B cell (primary cell): ENCODE results near the gene ELFN2. TPM values are rescaled to one million over a fixed set of nuclear protein-coding genes. Genes with fewer than 3 reads are reported as not detected.

ENCODE experiments used
- ATAC-seq: fragments of 200-7000 bp; cut with Tn5 transposase; one replicate; pipeline ENCODE4 v1.10.0; 2021; ENCODE audit warnings: low read depth, mild to moderate bottlenecking, moderate number of reproducible peaks, moderate library complexity
- CTCF ChIA-PET: fragments of 350-600 bp; sonication (Branson Sonifier 250); formaldehyde crosslinking; loops from one replicate; lab custom pipeline; 2021; ENCODE audit warnings: antibody characterized with exemption, inconsistent platforms; lab: Charles Lee
- POLR2A ChIA-PET: fragments of 350-600 bp; sonication (Branson Sonifier 250); formaldehyde crosslinking; loops from one replicate; lab custom pipeline; 2021; ENCODE audit warnings: antibody characterized with exemption; lab: Charles Lee
- DNase-seq: peaks from one replicate; pipeline ENCODE4 v3.0.0; 2013
- H2AFZ ChIP-seq: 2 replicates; pipeline ENCODE4 v1.6.1; 2012; ENCODE audit warnings: mild to moderate bottlenecking, low read depth, low read length; ENCODE audit not compliant: insufficient read depth, poor library complexity, severe bottlenecking
- H3K27ac ChIP-seq, 2 donors: 1 replicate in 1 of 2; 2 replicates in 1 of 2; pipeline ENCODE4 v1.5.1; 2012 to 2013; ENCODE audit warnings: low read length in 2 of 2, mild to moderate bottlenecking in 2 of 2, moderate library complexity in 1 of 2
- H3K27me3 ChIP-seq, 4 experiments: fragments of 200-600 bp in 1 of 4; sonication (generic) in 1 of 4; replicated peaks in 1 of 4; 1 replicate in 2 of 4; 2 replicates in 2 of 4; pipeline versions ENCODE4 v1.6.1 to v1.7.0; 2013 to 2016; ENCODE audit warnings: low read length in 3 of 4, mild to moderate bottlenecking in 2 of 4, mixed read lengths in 1 of 4, moderate library complexity in 1 of 4; ENCODE audit not compliant: insufficient read depth in 4 of 4, control insufficient read depth in 3 of 4; ENCODE audit errors: control extremely low read depth in 1 of 4
- H3K36me3 ChIP-seq, 2 experiments: replicated peaks in 1 of 2; 1 replicate in 1 of 2; 2 replicates in 1 of 2; pipeline versions ENCODE4 v1.6.1 to v1.7.1; 2013; ENCODE audit warnings: low read length in 1 of 2; ENCODE audit not compliant: insufficient read depth in 2 of 2, control insufficient read depth in 1 of 2; ENCODE audit errors: control extremely low read depth in 1 of 2, extremely low read depth in 1 of 2
- H3K4me1 ChIP-seq, 2 donors: fragments of 200-600 bp in 1 of 2; sonication (generic) in 1 of 2; 1 replicate in 1 of 2; 2 replicates in 1 of 2; pipeline versions ENCODE4 v1.5.1 to v1.6.1; 2013 to 2017; ENCODE audit warnings: low read length in 2 of 2; ENCODE audit not compliant: control insufficient read depth in 2 of 2, insufficient read depth in 2 of 2
- H3K4me2 ChIP-seq: replicated peaks from 2 replicates; pipeline ENCODE3; 2012; ENCODE audit warnings: mild to moderate bottlenecking, low read depth, low read length; ENCODE audit not compliant: poor library complexity, severe bottlenecking
- H3K4me3 ChIP-seq, 5 experiments: fragments of 200-600 bp in 1 of 5; sonication (generic) in 1 of 5; 1 replicate in 3 of 5; 2 replicates in 2 of 5; pipeline versions ENCODE4 v1.5.1 to v1.7.0; 2011 to 2016; ENCODE audit warnings: low read length in 4 of 5, mild to moderate bottlenecking in 4 of 5, low read depth in 2 of 5, control low read depth in 1 of 5, moderate library complexity in 1 of 5; ENCODE audit not compliant: insufficient read depth in 1 of 5; ENCODE audit errors: control extremely low read depth in 1 of 5, extremely low read depth in 1 of 5
- H3K79me2 ChIP-seq: fragments of 200-600 bp; sonication (generic); one replicate; pipeline ENCODE4 v1.6.0; 2016; ENCODE audit warnings: low read length; ENCODE audit not compliant: control insufficient read depth, insufficient read depth
- H3K9ac ChIP-seq: fragments of 200-600 bp; sonication (generic); 2 replicates; pipeline ENCODE4 v1.6.1; 2017; ENCODE audit warnings: mild to moderate bottlenecking, low read length, moderate library complexity
- H3K9me3 ChIP-seq, 3 donors: one replicate each; pipeline versions ENCODE4 v1.6.1 to v1.7.1; 2013; ENCODE audit warnings: low read length in 2 of 3; ENCODE audit not compliant: control insufficient read depth in 2 of 3, insufficient read depth in 1 of 3; ENCODE audit errors: control extremely low read depth in 1 of 3
- H4K20me1 ChIP-seq: 2 replicates; pipeline ENCODE4 v1.6.0; 2012; ENCODE audit warnings: mild to moderate bottlenecking, low read length; ENCODE audit not compliant: insufficient read depth, control insufficient read depth, poor library complexity, severe bottlenecking
- H3K27ac Mint-ChIP-seq: one replicate; pipeline ENCODE4 v1.8.0; 2021; ENCODE audit warnings: mixed read lengths
- H3K27me3 Mint-ChIP-seq: one replicate; pipeline ENCODE4 v1.8.0; 2021; ENCODE audit warnings: mixed read lengths
- H3K4me1 Mint-ChIP-seq: one replicate; pipeline ENCODE4 v1.8.0; 2021; ENCODE audit warnings: mixed read lengths
- H3K4me3 Mint-ChIP-seq: one replicate; pipeline ENCODE4 v1.8.0; 2021; ENCODE audit warnings: mixed read lengths
- H3K9me3 Mint-ChIP-seq: one replicate; pipeline ENCODE4 v1.8.0; 2022; ENCODE audit warnings: mixed read lengths; ENCODE audit not compliant: insufficient read depth
- CTCF ChIP-seq: fragments of 200-600 bp; IDR thresholded peaks from one replicate; pipeline ENCODE4 v1.8.0; 2022; ENCODE audit warnings: antibody characterized with exemption, mild to moderate bottlenecking
- EZH2 ChIP-seq: IDR thresholded peaks from 2 replicates; pipeline ENCODE4 v1.6.1; 2012; ENCODE audit warnings: borderline replicate concordance, low read depth, mild to moderate bottlenecking, moderate library complexity, low read length; ENCODE audit not compliant: insufficient read depth, poor library complexity, severe bottlenecking
- WGBS: methylation state at CpG from one replicate; pipeline ENCODE4 v1.1.5; 2013; ENCODE audit warnings: missing lambda C conversion rate; ENCODE audit not compliant: insufficient coverage; 5-methylcytosine and 5-hydroxymethylcytosine counted together
- intact Hi-C: fragments of 100-400 bp; cut with micrococcal nuclease; formaldehyde crosslinking; loops from one replicate; pipeline ENCODE4 v1.10.0; 2022
- polyA plus RNA-seq: library from polyadenylated mRNA; depleted of rRNA; stranded (reverse); fragments of >200 nt; gene quantifications from 2 replicates; pipeline ENCODE4 v1.2.3, GENCODE V29; 2012
- total RNA-seq, 2 donors: library from RNA; stranded (reverse); fragments of 120-200 nt in 1 of 2; gene quantifications; 1 replicate in 1 of 2; 2 replicates in 1 of 2; pipeline versions ENCODE4 v1.2.3 to v1.2.4, GENCODE V29; 2013 to 2022

Gene ELFN2
- total and polyA plus RNA-seq, 2 donors (not counting 1 experiment from before 2014, with no cell fraction given) = 0.07 to 0.12 TPM

GRCh38 chr22:37416389-37416788, 10.9 kb downstream of the ELFN2 start:
- H2AFZ ChIP-seq = no peak overlapping the region
- no peak overlapping the region for H3K4me3 ChIP-seq
- H3K9ac ChIP-seq = no peak overlapping the region
- peaks cover 17 to 20% of the 10 kb centered on the region in 2 donors for H3K4me1 ChIP-seq
- Mint-ChIP-seq H3K4me3 (no peak overlapping the region), H3K27me3 (peaks cover 66% of the 10 kb centered on the region), H3K9me3 (no peaks in the 10 kb centered on the region), H3K4me1 (peaks cover 22% of the 10 kb centered on the region), H3K27ac (no peak overlapping the region)
- ATAC-seq (no peak), DNase-seq (no peak)
- H3K9me3 ChIP-seq = peaks cover 0 to 3% (median 0%) of the 10 kb centered on the region in 3 donors
- H3K79me2 ChIP-seq = no peaks in the 10 kb centered on the region
- H3K36me3 ChIP-seq = no peaks in the 10 kb centered on the region
- CTCF ChIA-PET = no interaction called here
- intact Hi-C loops = no loop called here
- WGBS = 15% methylated on average over 5 of the region's 6 CpGs
- no peak for TF ChIP-seq CTCF
- no peak for TF ChIP-seq EZH2
- no peak overlapping the region for H3K27ac ChIP-seq
- H4K20me1 ChIP-seq = no peaks in the 10 kb centered on the region
- peaks cover 0 to 61% (median 20%) of the 10 kb centered on the region in 4 experiments for H3K27me3 ChIP-seq
- H3K4me2 ChIP-seq = no peak overlapping the region
- POLR2A ChIA-PET = no interaction called here

GRCh38 chr22:37415210-37415609, 12.1 kb downstream of the ELFN2 start:
- H3K27ac ChIP-seq = no peak overlapping the region
- Mint-ChIP-seq H3K4me1 (peaks cover 17% of the 10 kb centered on the region), H3K4me3 (no peak overlapping the region), H3K9me3 (no peaks in the 10 kb centered on the region), H3K27ac (no peak overlapping the region), H3K27me3 (peaks cover 55% of the 10 kb centered on the region)
- POLR2A ChIA-PET = no interaction called here
- H3K36me3 ChIP-seq = no peaks in the 10 kb centered on the region
- ATAC-seq = no peak
- no peak overlapping the region for H3K4me2 ChIP-seq
- WGBS = 93% methylated on average over 7 of the region's 8 CpGs
- no peak overlapping the region for H3K4me3 ChIP-seq
- CTCF ChIA-PET = no interaction called here
- H4K20me1 ChIP-seq = no peaks in the 10 kb centered on the region
- peaks cover 0 to 49% (median 13%) of the 10 kb centered on the region in 4 experiments for H3K27me3 ChIP-seq
- intact Hi-C loops = no loop called here
- H2AFZ ChIP-seq = no peak overlapping the region
- peaks cover 10 to 20% of the 10 kb centered on the region in 2 donors for H3K4me1 ChIP-seq
- no peak for TF ChIP-seq CTCF
- no peak for TF ChIP-seq EZH2
- H3K79me2 ChIP-seq = no peaks in the 10 kb centered on the region
- no peak overlapping the region for H3K9ac ChIP-seq
- DNase-seq = no peak
- peaks cover 0 to 3% (median 0%) of the 10 kb centered on the region in 3 donors for H3K9me3 ChIP-seq
